Activated T-helper 1 cell treated with anti-CD3 and anti-CD28 coated beads, Interleukin-2, amount 50 U/mL, for 16 hours (primary cell): ENCODE data around the gene TEX38.

Experiments
- DNase-seq, 2 donors: peaks; one replicate each; pipeline ENCODE4 v3.0.0-alpha.2; 2020; ENCODE audit warnings: low read depth in 1 of 2, low spot score in 1 of 2

Gene TEX38

DNA sequence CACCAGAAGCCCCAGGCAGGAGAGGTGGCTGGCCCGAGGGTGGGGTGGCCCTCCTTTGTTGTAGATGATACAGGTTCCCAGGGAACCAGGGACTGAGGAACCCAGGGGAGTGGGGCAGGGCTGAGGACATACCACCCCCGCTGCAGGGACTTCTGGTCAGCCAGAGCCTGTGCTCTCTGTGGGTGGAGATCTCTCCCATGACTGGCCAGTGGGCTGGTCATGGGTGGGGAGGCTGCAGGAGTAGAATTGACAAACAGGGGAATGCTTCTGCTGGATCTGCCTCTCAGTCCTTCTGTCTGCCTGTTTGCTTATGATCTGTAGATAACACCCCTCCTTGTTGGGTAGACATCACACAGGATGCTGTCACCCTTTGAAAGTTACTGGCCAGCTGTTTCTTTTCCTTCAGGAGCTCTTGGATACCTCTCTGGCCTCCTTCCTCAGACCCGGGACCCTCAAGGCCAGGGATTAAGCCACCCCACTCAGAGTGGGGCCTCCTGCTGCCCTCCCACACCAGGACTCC is 50.1 kb downstream of the TEX38 start:
- no peak for DNase-seq
